PC-9 (cell line): ENCODE measurements around the gene ID4. TPM values are rescaled to one million over a fixed set of nuclear protein-coding genes. Genes with fewer than 3 reads are reported as not detected.

ENCODE experiments used
- Bru-seq: library from RNA; stranded (reverse); fragments of 400-500 nt; gene quantifications from one replicate; lab custom pipeline; 2021; lab: Mats Ljungman, UMichigan
- BruChase-seq, 2 experiments: library from RNA; stranded (reverse); fragments of 400-500 nt; gene quantifications; one replicate each; lab custom pipeline; 2021; lab: Mats Ljungman, UMichigan
- BruUV-seq: library from RNA; stranded (reverse); fragments of 400-500 nt; replicated peaks from 2 replicates; lab custom pipeline; 2021; lab: Mats Ljungman, UMichigan
- CTCF ChIA-PET: fragments of 300-600 bp; sonication (Branson Sonifier 250); formaldehyde crosslinking; loops from one replicate; lab custom pipeline; 2022; ENCODE audit warnings: antibody characterized with exemption; lab: Charles Lee
- POLR2A ChIA-PET: fragments of 300-600 bp; sonication (Branson Sonifier 250); formaldehyde crosslinking; loops from one replicate; lab custom pipeline; 2022; ENCODE audit warnings: antibody characterized with exemption; ENCODE audit not compliant: unreplicated experiment; lab: Charles Lee
- DNase-seq, 2 experiments: peaks; one replicate each; pipeline versions ENCODE4 v3.0.0 to v3.0.0-alpha.2; 2015 to 2022; ENCODE audit warnings: mixed read lengths in 1 of 2
- H2AFZ ChIP-seq: fragments of 200-600 bp; sonication (generic); 2 replicates; pipeline ENCODE4 v1.8.1; 2017; ENCODE audit warnings: antibody characterized with exemption
- H3F3A ChIP-seq: fragments of 200-600 bp; sonication (generic); 2 replicates; pipeline ENCODE4 v1.8.1; 2017; ENCODE audit warnings: antibody characterized with exemption, mild to moderate bottlenecking, low read depth; ENCODE audit not compliant: insufficient read depth
- H3K27ac ChIP-seq: fragments of 200-600 bp; sonication (generic); 2 replicates; pipeline ENCODE4 v1.6.1; 2016; ENCODE audit warnings: mixed run types
- H3K27me3 ChIP-seq: fragments of 200-600 bp; sonication (generic); 2 replicates; pipeline ENCODE4 v1.6.1; 2016; ENCODE audit warnings: low read depth, mixed run types; ENCODE audit not compliant: insufficient read depth
- H3K36me3 ChIP-seq: fragments of 200-600 bp; sonication (generic); 2 replicates; pipeline ENCODE4 v1.6.1; 2016; ENCODE audit warnings: low read depth, mixed run types
- H3K4me1 ChIP-seq: fragments of 200-600 bp; sonication (generic); replicated peaks from 2 replicates; pipeline ENCODE4 v1.6.1; 2016; ENCODE audit warnings: mixed run types; ENCODE audit not compliant: insufficient read depth
- H3K4me2 ChIP-seq: fragments of 200-600 bp; sonication (generic); 2 replicates; pipeline ENCODE4 v1.6.1; 2017; ENCODE audit warnings: mixed run types
- H3K4me3 ChIP-seq: fragments of 200-600 bp; sonication (generic); 2 replicates; pipeline ENCODE4 v1.6.1; 2016; ENCODE audit warnings: mixed run types
- H3K79me2 ChIP-seq: fragments of 200-600 bp; sonication (generic); 2 replicates; pipeline ENCODE4 v1.6.1; 2017; ENCODE audit warnings: low read depth, mixed run types
- H3K9me2 ChIP-seq: fragments of 200-600 bp; sonication (generic); 2 replicates; pipeline ENCODE4 v1.8.1; 2017; ENCODE audit warnings: mild to moderate bottlenecking; ENCODE audit not compliant: insufficient read depth
- H3K9me3 ChIP-seq: fragments of 200-600 bp; sonication (generic); 2 replicates; pipeline ENCODE4 v1.8.1; 2016; ENCODE audit warnings: low read depth; ENCODE audit not compliant: insufficient read depth
- H4K20me1 ChIP-seq: fragments of 200-600 bp; sonication (generic); 2 replicates; pipeline ENCODE4 v1.8.1; 2017; ENCODE audit not compliant: insufficient read depth
- CTCF ChIP-seq: fragments of 200-600 bp; sonication (generic); conservative IDR thresholded peaks from 2 replicates; pipeline ENCODE4 v1.6.1; 2017; ENCODE audit warnings: mixed run types, antibody characterized with exemption, mild to moderate bottlenecking, moderate library complexity
- EZH2 ChIP-seq: fragments of 200-600 bp; sonication (generic); IDR thresholded peaks from 2 replicates; pipeline ENCODE4 v1.8.0; 2017; ENCODE audit warnings: antibody characterized with exemption, low read depth
- intact Hi-C: fragments of 100-400 bp; cut with micrococcal nuclease; formaldehyde crosslinking; loops from one replicate; pipeline ENCODE4 v1.10.0; 2022; ENCODE audit not compliant: unreplicated experiment
- long read RNA-seq: library from polyadenylated mRNA; stranded (forward); transcript quantifications from one replicate; pipeline ENCODE4 v2.0.0, GENCODE V29; 2022
- total RNA-seq: library from RNA; stranded (reverse); gene quantifications from 2 replicates; pipeline ENCODE4 v1.2.3, GENCODE V29; 2021

ID4 gene, protein sequence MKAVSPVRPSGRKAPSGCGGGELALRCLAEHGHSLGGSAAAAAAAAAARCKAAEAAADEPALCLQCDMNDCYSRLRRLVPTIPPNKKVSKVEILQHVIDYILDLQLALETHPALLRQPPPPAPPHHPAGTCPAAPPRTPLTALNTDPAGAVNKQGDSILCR
- 4.4 and 5.9 TPM in 2 replicates for total RNA-seq
- percentile 71 among the genes with signal in this experiment for Bru-seq, nascent RNA
- BruChase-seq, experiment 1, labeled RNA remaining after a 2-hour chase = percentile 95 among the genes with signal in this experiment
- percentile 77 among the genes with signal in this experiment for BruChase-seq, experiment 2, labeled RNA remaining after a 6-hour chase
- long read RNA-seq, transcript ID4-201 (3 exons, 2,344 nt) = major isoform, 18 of 19 reads
- long read RNA-seq, partial matches to known transcripts = 0 of 19 reads
- long read RNA-seq, other reads (novel, unspliced or antisense) = 1 of 19 reads

GRCh38 chr6:19836799-19837510 is at the start of gene ID4:
ID4 (plus strand) TSS chr6:19837370; CDS start chr6:19837755, 385 bp downstream.
- CTCF ChIA-PET = interaction anchor here (0.6 kb wide), 1 partner anchor 656 kb away, joined by 7 read pairs; no protein-coding TSS in a partner anchor
- Histone ChIP-seq H3K36me3 (no peaks in the 10 kb centered on the region), H2AFZ (peak within 1 kb of the TSS; percentile 89), H3K9me2 (no peaks in the 10 kb centered on the region), H3F3A (peaks cover 5% of the 10 kb centered on the region; the same call in 1 of the 2 replicates), H3K27ac (no peak within 1 kb of the TSS), H3K4me1 (peaks cover 13% of the 10 kb centered on the region), H3K79me2 (no peaks in the 10 kb centered on the region), H3K4me2 (peak within 1 kb of the TSS; percentile 89), H3K9me3 (no peaks in the 10 kb centered on the region), H4K20me1 (no peaks in the 10 kb centered on the region), H3K27me3 (peaks cover 17% of the 10 kb centered on the region), H3K4me3 (peak within 1 kb of the TSS; percentile 66)
- TF ChIP-seq EZH2 = no peak
- TF ChIP-seq CTCF = no peak
- peak in 1 of 2 experiments; percentile 83 for DNase-seq
- BruUV-seq = no TSS peak
- POLR2A ChIA-PET = interaction anchor here (0.6 to 1.0 kb wide), 6 partner anchors 15 to 1972 kb away, joined by 3 to 12 read pairs (median 4); no protein-coding TSS in a partner anchor
- intact Hi-C loops = loop anchor here (2.0 to 10.0 kb wide), 2 partner anchors 364 to 572 kb away; no protein-coding TSS in a partner anchor

- ChIA-PET POLR2A (no interaction called here), CTCF (no interaction called here)
- TF ChIP-seq CTCF (no peak), EZH2 (no peak)
- no peak overlapping the region for H3K4me3 ChIP-seq
- no peaks in the 10 kb centered on the region for H3K9me2 ChIP-seq
- no peak overlapping the region for H2AFZ ChIP-seq
- BruUV-seq = no TSS peak
- H3F3A ChIP-seq = no peaks in the 10 kb centered on the region
- no peak for DNase-seq
- H3K27ac ChIP-seq = no peak overlapping the region
- no peaks in the 10 kb centered on the region for H3K9me3 ChIP-seq
- no peaks in the 10 kb centered on the region for H3K79me2 ChIP-seq
- H3K27me3 ChIP-seq = no peaks in the 10 kb centered on the region
- intact Hi-C loops = no loop called here
- H3K4me2 ChIP-seq = no peak overlapping the region
- no peaks in the 10 kb centered on the region for H4K20me1 ChIP-seq
- no peaks in the 10 kb centered on the region for H3K36me3 ChIP-seq
- H3K4me1 ChIP-seq = no peaks in the 10 kb centered on the region
Observed at GRCh38 chr6:19788686-19789085, 48.5 kb upstream of the ID4 start.

DNA sequence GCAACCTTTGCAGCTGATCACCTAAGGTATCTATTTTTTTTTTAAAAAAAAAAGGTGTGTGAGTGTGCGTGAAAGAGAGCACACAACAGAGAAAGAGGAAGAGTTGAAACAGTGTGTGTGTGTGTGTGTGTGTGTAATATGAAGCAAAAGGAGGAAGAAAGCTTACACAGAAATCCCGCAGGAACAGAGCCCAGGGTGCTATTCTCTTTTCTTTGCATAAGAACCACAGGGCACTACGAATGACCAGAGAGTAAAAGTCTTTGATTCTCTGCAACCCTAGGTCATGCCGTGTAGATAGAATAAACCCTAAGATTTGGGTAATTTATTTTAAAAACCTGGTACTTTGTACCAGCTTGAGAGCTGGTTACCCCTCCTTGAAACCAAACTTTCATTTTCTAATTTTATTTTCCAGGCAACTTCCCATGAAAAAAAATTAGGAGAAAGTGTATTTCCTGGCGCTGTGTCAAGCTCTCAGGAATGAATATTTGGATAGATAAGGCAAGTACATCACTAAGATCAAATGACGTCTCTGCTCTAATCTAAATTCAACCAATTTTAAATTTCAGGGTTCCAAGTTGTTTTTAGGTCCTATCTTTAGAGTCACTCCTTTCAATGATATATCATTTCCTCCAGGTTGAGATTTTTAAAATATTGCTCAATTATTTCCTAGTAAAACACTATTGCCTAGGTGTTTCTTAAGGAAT is 47.9 kb upstream of the ID4 start:
- no peaks in the 10 kb centered on the region for H3K4me1 ChIP-seq
- POLR2A ChIA-PET = no interaction called here
- intact Hi-C loops = no loop called here
- CTCF ChIA-PET = no interaction called here
- H3K4me3 ChIP-seq = no peak overlapping the region
- no peaks in the 10 kb centered on the region for H4K20me1 ChIP-seq
- no peak overlapping the region for H3K4me2 ChIP-seq
- H2AFZ ChIP-seq = no peak overlapping the region
- no peaks in the 10 kb centered on the region for H3K79me2 ChIP-seq
- no peak overlapping the region for H3K27ac ChIP-seq
- no peaks in the 10 kb centered on the region for H3F3A ChIP-seq
- no peaks in the 10 kb centered on the region for H3K36me3 ChIP-seq
- no peaks in the 10 kb centered on the region for H3K9me3 ChIP-seq
- no peaks in the 10 kb centered on the region for H3K27me3 ChIP-seq
- TF ChIP-seq EZH2 (no peak), CTCF (no peak)
- H3K9me2 ChIP-seq = no peaks in the 10 kb centered on the region
- no TSS peak for BruUV-seq
- no peak for DNase-seq
